ENCODE data around the gene SSR4.
"Not testable (repeated sequence)": the region's sequence is repeated elsewhere in the genome, so short reads cannot be mapped to it uniquely, and the experiment has no call there.

SSR4 gene

DNA sequence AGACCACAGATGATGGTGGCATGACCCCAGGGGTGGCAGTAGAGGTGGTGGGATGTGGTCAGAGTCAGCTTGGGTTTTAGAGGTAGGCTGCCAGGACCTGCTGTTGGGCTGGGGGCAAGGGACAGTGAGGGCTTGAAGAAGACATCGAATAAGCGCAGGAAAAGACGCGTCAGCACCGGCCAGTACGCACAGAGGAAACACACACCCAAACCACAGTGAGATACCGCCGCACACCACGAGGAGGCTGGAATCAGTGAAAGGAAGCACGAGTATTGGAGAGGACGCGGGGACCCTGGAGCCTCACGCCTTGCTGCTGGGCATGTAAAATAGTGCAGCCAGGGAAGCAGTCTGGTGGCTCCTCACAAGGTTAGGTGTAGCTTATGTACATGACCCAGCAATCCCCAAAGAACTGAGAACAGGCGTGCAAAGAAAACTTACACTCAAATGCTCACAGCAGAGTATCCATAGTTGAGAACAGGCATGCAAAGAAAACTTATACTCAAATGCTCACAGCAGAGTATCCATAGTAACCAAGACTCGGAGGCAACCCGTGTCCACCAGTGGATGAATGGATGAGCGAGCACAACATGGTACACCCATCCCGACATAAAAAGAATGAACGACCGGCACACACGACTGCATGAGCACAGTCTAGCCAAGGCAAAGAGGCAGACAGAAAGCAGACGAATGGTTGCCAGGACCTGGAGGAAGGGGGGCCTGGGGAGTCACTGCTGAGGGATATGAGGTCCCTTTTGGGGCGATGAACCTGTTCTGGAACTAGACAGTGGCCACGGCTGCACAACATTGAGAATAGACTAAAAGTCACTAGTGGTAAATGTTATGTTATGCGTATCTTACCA, 22.6 kb downstream of the SSR4 start:
- Histone ChIP-seq H3K79me2 (ENCODE audit: low read length) (no peaks in the 10 kb centered on the region), H3F3A (ENCODE audit: insufficient read depth, low read length) (no peaks in the 10 kb centered on the region), H3K4me1 (ENCODE audit: low read length) (no peaks in the 10 kb centered on the region), H3K9me2 (replicated peaks; ENCODE audit: insufficient read depth, low read length) (no peaks in the 10 kb centered on the region), H4K20me1 (ENCODE audit: insufficient read depth, low read length) (no peaks in the 10 kb centered on the region), H3K27me3 (replicated peaks; ENCODE audit: insufficient read depth, low read length) (peaks cover 31% of the 10 kb centered on the region), H3K4me3 (ENCODE audit: low read length) (no peak overlapping the region), H3K9me3 (replicated peaks; ENCODE audit: insufficient read depth, low read length) (no peaks in the 10 kb centered on the region), H3K27ac (ENCODE audit: low read length) (no peak overlapping the region), H3K9ac (ENCODE audit: low read length) (no peak overlapping the region), H3K4me2 (ENCODE audit: low read depth, low read length) (no peak overlapping the region), H3K36me3 (replicated peaks; ENCODE audit: insufficient read depth, low read length) (no peaks in the 10 kb centered on the region), H2AFZ (ENCODE audit: low read length) (no peak overlapping the region)
- TF ChIP-seq EZH2phosphoT487 (IDR thresholded peaks at IDR 0.05; ENCODE audit: low read length) (no peak), EZH2 (optimal IDR thresholded peaks at IDR 0.05; ENCODE audit: low read depth, low read length) (no peak)
- TF ChIP-seq, protein P1, sequence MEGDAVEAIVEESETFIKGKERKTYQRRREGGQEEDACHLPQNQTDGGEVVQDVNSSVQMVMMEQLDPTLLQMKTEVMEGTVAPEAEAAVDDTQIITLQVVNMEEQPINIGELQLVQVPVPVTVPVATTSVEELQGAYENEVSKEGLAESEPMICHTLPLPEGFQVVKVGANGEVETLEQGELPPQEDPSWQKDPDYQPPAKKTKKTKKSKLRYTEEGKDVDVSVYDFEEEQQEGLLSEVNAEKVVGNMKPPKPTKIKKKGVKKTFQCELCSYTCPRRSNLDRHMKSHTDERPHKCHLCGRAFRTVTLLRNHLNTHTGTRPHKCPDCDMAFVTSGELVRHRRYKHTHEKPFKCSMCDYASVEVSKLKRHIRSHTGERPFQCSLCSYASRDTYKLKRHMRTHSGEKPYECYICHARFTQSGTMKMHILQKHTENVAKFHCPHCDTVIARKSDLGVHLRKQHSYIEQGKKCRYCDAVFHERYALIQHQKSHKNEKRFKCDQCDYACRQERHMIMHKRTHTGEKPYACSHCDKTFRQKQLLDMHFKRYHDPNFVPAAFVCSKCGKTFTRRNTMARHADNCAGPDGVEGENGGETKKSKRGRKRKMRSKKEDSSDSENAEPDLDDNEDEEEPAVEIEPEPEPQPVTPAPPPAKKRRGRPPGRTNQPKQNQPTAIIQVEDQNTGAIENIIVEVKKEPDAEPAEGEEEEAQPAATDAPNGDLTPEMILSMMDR (IDR thresholded peaks at IDR 0.05; ENCODE audit: low read length): no peak
- DNase-seq: no peak

DNA sequence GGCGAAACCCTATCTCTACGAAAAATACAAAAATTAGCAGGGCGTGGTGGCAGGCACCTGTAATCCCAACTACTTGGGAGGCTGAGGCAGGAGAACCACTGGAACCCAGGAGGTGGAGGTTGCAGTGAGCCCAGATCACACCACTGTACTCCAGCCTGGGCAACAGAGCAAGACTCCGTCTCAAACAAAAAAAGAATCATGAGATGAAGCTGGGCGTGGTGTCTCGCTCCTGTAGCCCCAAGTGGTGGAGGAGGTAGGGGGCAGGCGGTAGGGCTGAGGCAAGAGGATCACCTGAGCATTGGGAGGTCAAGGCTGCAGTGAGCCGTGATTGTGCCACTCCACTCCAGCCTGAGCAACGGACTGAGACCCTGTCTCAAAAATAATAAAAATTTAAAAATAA, 23.6 kb downstream of the SSR4 start:
- H3K36me3 ChIP-seq (replicated peaks; ENCODE audit: insufficient read depth, low read length); H3K4me2 ChIP-seq (ENCODE audit: low read depth, low read length); H2AFZ ChIP-seq (ENCODE audit: low read length); H3K27ac ChIP-seq (ENCODE audit: low read length); H3F3A ChIP-seq (ENCODE audit: insufficient read depth, low read length); DNase-seq; H3K9me3 ChIP-seq (replicated peaks; ENCODE audit: insufficient read depth, low read length); H3K4me3 ChIP-seq (ENCODE audit: low read length); H3K9ac ChIP-seq (ENCODE audit: low read length); H3K79me2 ChIP-seq (ENCODE audit: low read length); H3K9me2 ChIP-seq (replicated peaks; ENCODE audit: insufficient read depth, low read length); H4K20me1 ChIP-seq (ENCODE audit: insufficient read depth, low read length); H3K4me1 ChIP-seq (ENCODE audit: low read length): not testable (repeated sequence)
- H3K27me3 ChIP-seq (replicated peaks; ENCODE audit: insufficient read depth, low read length): peaks cover 23% of the 10 kb centered on the region

DNA sequence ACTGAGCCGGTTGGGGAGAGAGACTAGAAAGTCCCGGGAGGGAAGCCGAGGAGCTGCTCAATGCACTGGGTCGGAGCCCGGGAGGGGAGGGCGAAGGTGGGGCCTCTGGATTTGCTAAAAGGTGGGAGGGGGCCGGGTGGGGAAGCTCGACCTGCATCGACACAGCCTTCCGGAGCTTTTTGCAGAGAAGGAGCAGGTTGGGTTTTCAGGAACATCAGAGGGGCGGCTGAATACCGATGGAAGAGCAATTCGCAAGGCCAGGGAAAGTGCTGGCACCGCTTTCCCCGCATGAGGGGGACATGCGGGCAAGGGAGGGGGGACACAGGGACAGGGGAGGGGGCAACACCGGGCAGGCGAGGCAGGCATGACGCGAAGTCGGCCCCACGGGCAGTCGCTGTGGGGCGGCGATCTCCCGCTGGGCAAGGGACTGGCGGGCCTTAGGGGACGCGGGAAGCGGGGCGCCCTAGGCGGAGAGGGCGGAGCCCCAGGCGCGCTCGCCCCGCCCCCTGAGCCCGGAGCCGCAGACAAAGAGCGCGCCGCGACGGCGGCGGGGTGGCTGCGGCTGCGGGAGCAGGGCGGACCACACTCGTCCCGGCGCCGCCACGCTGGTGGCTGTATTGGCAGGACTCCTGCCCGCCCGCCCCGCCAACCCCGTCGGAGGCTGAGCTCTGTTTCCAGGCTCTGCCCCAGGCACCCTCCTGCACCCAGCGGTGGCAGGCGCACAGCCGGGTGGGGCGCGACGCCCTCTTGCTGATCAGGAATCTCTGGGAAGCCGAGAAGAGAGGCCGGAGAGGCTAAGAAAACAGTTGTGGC, 24.3 kb downstream of the SSR4 start:
- no peaks in the 10 kb centered on the region for H3K4me1 ChIP-seq (ENCODE audit: low read length)
- H3K4me3 ChIP-seq (ENCODE audit: low read length): no peak overlapping the region
- peaks cover 19% of the 10 kb centered on the region for H3K27me3 ChIP-seq (replicated peaks; ENCODE audit: insufficient read depth, low read length)
- no peaks in the 10 kb centered on the region for H3K36me3 ChIP-seq (replicated peaks; ENCODE audit: insufficient read depth, low read length)
- H3K4me2 ChIP-seq (ENCODE audit: low read depth, low read length): no peak overlapping the region
- H2AFZ ChIP-seq (ENCODE audit: low read length): no peak overlapping the region
- no peak overlapping the region for H3K9ac ChIP-seq (ENCODE audit: low read length)
- H4K20me1 ChIP-seq (ENCODE audit: insufficient read depth, low read length): no peaks in the 10 kb centered on the region
- no peak for DNase-seq
- H3F3A ChIP-seq (ENCODE audit: insufficient read depth, low read length): no peaks in the 10 kb centered on the region
- no peaks in the 10 kb centered on the region for H3K9me3 ChIP-seq (replicated peaks; ENCODE audit: insufficient read depth, low read length)
- H3K27ac ChIP-seq (ENCODE audit: low read length): no peak overlapping the region
- no peaks in the 10 kb centered on the region for H3K9me2 ChIP-seq (replicated peaks; ENCODE audit: insufficient read depth, low read length)
- TF ChIP-seq EZH2 (optimal IDR thresholded peaks at IDR 0.05; ENCODE audit: low read depth, low read length) (no peak), EZH2phosphoT487 (IDR thresholded peaks at IDR 0.05; ENCODE audit: low read length) (no peak)
- TF ChIP-seq, protein P1 (IDR thresholded peaks at IDR 0.05; ENCODE audit: low read length): no peak
- no peaks in the 10 kb centered on the region for H3K79me2 ChIP-seq (ENCODE audit: low read length)
